Hepatocyte (in vitro differentiated cells): Measurements from ENCODE around the gene MACROD2. TPM values are rescaled to one million over a fixed set of nuclear protein-coding genes. Genes with fewer than 3 reads are reported as not detected.
"Not testable (repeated sequence)": the region's sequence is repeated elsewhere in the genome, so short reads cannot be mapped to it uniquely, and the experiment has no call there.

Source experiments
- DNase-seq: peaks from one replicate; pipeline ENCODE4 v3.0.0-alpha.2; 2016; ENCODE audit warnings: low spot score
- H2AFZ ChIP-seq: fragments of 200-600 bp; sonication (generic); 2 replicates; pipeline ENCODE4 v1.6.0; 2016; ENCODE audit warnings: antibody characterized with exemption, mild to moderate bottlenecking
- H3K27ac ChIP-seq: fragments of 200-600 bp; sonication (generic); 2 replicates; pipeline ENCODE4 v1.5.1; 2016; ENCODE audit warnings: mild to moderate bottlenecking
- H3K27me3 ChIP-seq: fragments of 200-600 bp; sonication (generic); 2 replicates; pipeline ENCODE4 v1.6.1; 2016
- H3K36me3 ChIP-seq: fragments of 200-600 bp; sonication (generic); replicated peaks from 2 replicates; pipeline ENCODE4 v1.5.1; 2016; ENCODE audit warnings: low read depth; ENCODE audit not compliant: insufficient read depth
- H3K4me1 ChIP-seq: fragments of 200-600 bp; sonication (generic); 2 replicates; pipeline ENCODE4 v1.5.1; 2016; ENCODE audit warnings: mild to moderate bottlenecking, moderate library complexity; ENCODE audit not compliant: insufficient read depth
- H3K4me2 ChIP-seq: fragments of 200-600 bp; sonication (generic); 2 replicates; pipeline ENCODE4 v1.6.0; 2016
- H3K4me3 ChIP-seq: fragments of 200-600 bp; sonication (generic); 2 replicates; pipeline ENCODE4 v1.5.1; 2016; ENCODE audit warnings: mild to moderate bottlenecking
- H3K79me2 ChIP-seq: fragments of 200-600 bp; sonication (generic); 2 replicates; pipeline ENCODE4 v1.6.0; 2017; ENCODE audit warnings: mild to moderate bottlenecking
- H3K9me2 ChIP-seq: fragments of 200-600 bp; sonication (generic); replicated peaks from 2 replicates; pipeline ENCODE4 v1.6.0; 2017; ENCODE audit warnings: mild to moderate bottlenecking; ENCODE audit not compliant: insufficient read depth
- H3K9me3 ChIP-seq: fragments of 200-600 bp; sonication (generic); 2 replicates; pipeline ENCODE4 v1.5.1; 2016; ENCODE audit warnings: low read depth, mild to moderate bottlenecking
- H4K20me1 ChIP-seq: fragments of 200-600 bp; sonication (generic); 2 replicates; pipeline ENCODE4 v1.6.0; 2016; ENCODE audit warnings: mild to moderate bottlenecking; ENCODE audit not compliant: insufficient read depth, poor library complexity, severe bottlenecking
- CTCF ChIP-seq: fragments of 200-600 bp; sonication (generic); IDR thresholded peaks from 2 replicates; pipeline ENCODE4 v1.5.1; 2016; ENCODE audit warnings: antibody characterized with exemption, mild to moderate bottlenecking; ENCODE audit not compliant: poor library complexity
- EZH2 ChIP-seq: fragments of 200-600 bp; sonication (generic); IDR thresholded peaks from 2 replicates; pipeline ENCODE4 v1.6.1; 2016; ENCODE audit warnings: antibody characterized with exemption, mild to moderate bottlenecking, borderline replicate concordance
- EZH2phosphoT487 ChIP-seq: fragments of 200-600 bp; sonication (generic); IDR thresholded peaks from one replicate; pipeline ENCODE4 v1.6.1; 2018; ENCODE audit warnings: antibody characterized with exemption, mild to moderate bottlenecking, low read depth, moderate library complexity; ENCODE audit not compliant: unreplicated experiment, severe bottlenecking
- WGBS: methylation state at CpG from one replicate; pipeline ENCODE4 v1.1.6; 2016; ENCODE audit warnings: low lambda C conversion rate; ENCODE audit errors: missing lambda C conversion rate; 5-methylcytosine and 5-hydroxymethylcytosine counted together
- polyA plus RNA-seq: library from polyadenylated mRNA; unstranded; fragments of >200 nt; fragmentation: Nextera tagmentation; extraction: Ambion mirVana; gene quantifications from 2 replicates; pipeline ENCODE4 v1.2.1, GENCODE V29; 2016
- total RNA-seq: library from RNA; depleted of rRNA; stranded (reverse); fragments of >200 nt; gene quantifications from 2 replicates; pipeline ENCODE4 v1.2.3, GENCODE V29; 2014

MACROD2 gene
- total and polyA plus RNA-seq, 2 experiments from 2014 or later: 2.4 to 3.1 TPM

- no peaks in the 10 kb centered on the region for H3K79me2 ChIP-seq
- H3K27me3 ChIP-seq: no peaks in the 10 kb centered on the region
- no peaks in the 10 kb centered on the region for H3K4me1 ChIP-seq
- TF ChIP-seq EZH2phosphoT487 (no peak), EZH2 (no peak), CTCF (no peak)
- DNase-seq: no peak
- no peaks in the 10 kb centered on the region for H3K9me2 ChIP-seq
- no peaks in the 10 kb centered on the region for H4K20me1 ChIP-seq
- H2AFZ ChIP-seq: no peak overlapping the region
- no peak overlapping the region for H3K27ac ChIP-seq
- 88% methylated on average over 1 of the region's 1 CpG for WGBS
- no peak overlapping the region for H3K4me2 ChIP-seq
- H3K4me3 ChIP-seq: no peak overlapping the region
- H3K9me3 ChIP-seq: no peaks in the 10 kb centered on the region
- no peaks in the 10 kb centered on the region for H3K36me3 ChIP-seq
These were observed 4.0 kb upstream of the MACROD2 start for GRCh38 chr20:13991311-13991710.

GRCh38 chr20:13991955-13992354 lies 3.4 kb upstream of the MACROD2 start:
- H3K36me3 ChIP-seq, H2AFZ ChIP-seq, H4K20me1 ChIP-seq, H3K4me1 ChIP-seq, H3K9me3 ChIP-seq, H3K4me2 ChIP-seq, H3K27me3 ChIP-seq, H3K4me3 ChIP-seq, DNase-seq, H3K9me2 ChIP-seq, H3K79me2 ChIP-seq, H3K27ac ChIP-seq: not testable (repeated sequence)
- 96% methylated on average over 5 of the region's 5 CpGs for WGBS

GRCh38 chr20:13995841-13996240 lies 525 bp downstream of the MACROD2 start:
- Histone ChIP-seq H3K4me3 (peak overlapping the region; percentile 90), H3K4me1 (no peaks in the 10 kb centered on the region), H3K36me3 (no peaks in the 10 kb centered on the region), H3K27me3 (no peaks in the 10 kb centered on the region), H3K9me2 (no peaks in the 10 kb centered on the region), H2AFZ (peak overlapping the region; percentile 91), H3K27ac (peak overlapping the region; percentile 41), H3K9me3 (no peaks in the 10 kb centered on the region), H3K4me2 (peak overlapping the region; percentile 74), H3K79me2 (no peaks in the 10 kb centered on the region), H4K20me1 (no peaks in the 10 kb centered on the region)
- TF ChIP-seq EZH2 (no peak), CTCF (no peak), EZH2phosphoT487 (no peak)
- WGBS: 1% methylated on average over 30 of the region's 52 CpGs
- DNase-seq: peak; percentile 78

- Histone ChIP-seq H3K36me3 (no peaks in the 10 kb centered on the region), H3K27ac (no peak overlapping the region), H3K4me3 (peak overlapping the region; percentile 90), H3K9me2 (no peaks in the 10 kb centered on the region), H3K27me3 (no peaks in the 10 kb centered on the region), H3K4me1 (no peaks in the 10 kb centered on the region), H3K9me3 (no peaks in the 10 kb centered on the region), H2AFZ (peak overlapping the region; percentile 91), H4K20me1 (no peaks in the 10 kb centered on the region), H3K4me2 (peak overlapping the region; percentile 74), H3K79me2 (no peaks in the 10 kb centered on the region)
- 11% methylated on average over 13 of the region's 13 CpGs for WGBS
- DNase-seq: peak; percentile 21
- TF ChIP-seq EZH2phosphoT487: no peak
- no peak for TF ChIP-seq EZH2
- no peak for TF ChIP-seq CTCF
These were observed 949 bp downstream of the MACROD2 start for GRCh38 chr20:13996265-13996664.
